K562 (cell line): Measurements from ENCODE around the gene SNPH. TPM values are rescaled to one million over a fixed set of nuclear protein-coding genes. Genes with fewer than 3 reads are reported as not detected.

Experiments
- ATAC-seq: fragments of 200-7000 bp; cut with Tn5 transposase; 3 replicates; pipeline ENCODE4 v1.9.1; 2020; ENCODE audit warnings: moderate library complexity
- BruUV-seq: library from RNA; stranded (reverse); fragments of 400-500 nt; replicated peaks from 2 replicates; lab custom pipeline; 2021; lab: Mats Ljungman, UMichigan
- CTCF ChIA-PET: fragments of 300-600 bp; formaldehyde crosslinking; extraction: SDS; loops from one replicate; lab custom pipeline; 2021; ENCODE audit warnings: low intra/inter-chr PET ratio; lab: Yijun Ruan, JAX
- POLR2A ChIA-PET: fragments of 300-600, 350-650 bp; sonication (Branson Sonifier 250); formaldehyde crosslinking; extraction: SDS; loops from one replicate; lab custom pipeline; 2021; ENCODE audit warnings: antibody characterized with exemption, inconsistent platforms; lab: Yijun Ruan, JAX
- DNase-seq, 4 experiments: peaks; one replicate each; pipeline versions ENCODE4 v3.0.0 to v3.0.0-alpha.2; 2011 to 2018; ENCODE audit warnings: low spot score in 3 of 4, mixed read lengths in 3 of 4; ENCODE audit errors: extremely low read depth in 1 of 4
- FAIRE-seq: peaks from 2 replicates; lab custom pipeline; 2011; peaks lifted over from hg19 to GRCh38; lab: Jason Lieb, UNC
- H2AFZ ChIP-seq: 2 replicates; pipeline ENCODE4 v1.6.0; 2011; ENCODE audit warnings: low read depth, low read length, control low read depth, inconsistent platforms
- H3K27ac ChIP-seq: fragments of 200-600 bp; 3 replicates; pipeline ENCODE4 v1.8.0; 2011; ENCODE audit warnings: low read depth, mild to moderate bottlenecking, control low read depth, inconsistent platforms, low read length, moderate library complexity, mixed read lengths; ENCODE audit errors: extremely low read depth
- H3K27me3 ChIP-seq, 2 experiments: fragments of 300-600 bp in 1 of 2; 2 replicates in 1 of 2; 3 replicates in 1 of 2; pipeline versions ENCODE4 v1.6.0 to v1.8.0; 2011; ENCODE audit warnings: inconsistent platforms in 2 of 2, low read length in 2 of 2, mild to moderate bottlenecking in 1 of 2, mixed read lengths in 1 of 2, moderate library complexity in 1 of 2; ENCODE audit not compliant: control insufficient read depth in 2 of 2, insufficient read depth in 2 of 2
- H3K36me3 ChIP-seq: fragments of 300-600 bp; 3 replicates; pipeline ENCODE4 v1.8.0; 2011; ENCODE audit warnings: mild to moderate bottlenecking, low read length, inconsistent platforms; ENCODE audit not compliant: control insufficient read depth, insufficient read depth
- H3K4me1 ChIP-seq, 2 experiments: fragments of 200-600 bp in 1 of 2; replicated peaks in 1 of 2; 2 replicates in 1 of 2; 3 replicates in 1 of 2; pipeline versions ENCODE4 v1.5.1 to v1.8.0; 2011; ENCODE audit warnings: inconsistent platforms in 2 of 2, low read length in 2 of 2, mild to moderate bottlenecking in 1 of 2, mixed read lengths in 1 of 2, moderate library complexity in 1 of 2; ENCODE audit not compliant: control insufficient read depth in 2 of 2, insufficient read depth in 2 of 2
- H3K4me2 ChIP-seq: 2 replicates; pipeline ENCODE4 v1.6.1; 2011; ENCODE audit warnings: low read length, control low read depth, inconsistent platforms, mixed read lengths; ENCODE audit not compliant: insufficient read depth
- H3K4me3 ChIP-seq: fragments of 200-600 bp; sonication (generic), shearing (Covaris generic); 2 replicates; pipeline ENCODE4 v1.5.1; 2016; ENCODE audit warnings: control low read depth, inconsistent platforms
- H3K79me2 ChIP-seq: fragments of 200-600 bp; 3 replicates; pipeline ENCODE4 v1.8.0; 2011; ENCODE audit warnings: low read length, inconsistent platforms; ENCODE audit not compliant: control insufficient read depth, insufficient read depth
- H3K9ac ChIP-seq, 2 experiments: 2 replicates each; pipeline versions ENCODE4 v1.6.0 to v1.6.1; 2011; ENCODE audit warnings: low read depth in 2 of 2, low read length in 2 of 2, control low read depth in 1 of 2, inconsistent platforms in 1 of 2, mild to moderate bottlenecking in 1 of 2, mixed read lengths in 1 of 2; ENCODE audit not compliant: insufficient read depth in 1 of 2
- H3K9me1 ChIP-seq: one replicate; pipeline ENCODE4 v1.6.0; 2011; ENCODE audit warnings: inconsistent platforms, mild to moderate bottlenecking, low read length, moderate library complexity; ENCODE audit not compliant: control insufficient read depth, insufficient read depth
- H3K9me3 ChIP-seq: replicated peaks from 2 replicates; pipeline ENCODE4 v1.5.1; 2011; ENCODE audit warnings: low read depth, low read length, inconsistent platforms; ENCODE audit not compliant: control insufficient read depth, insufficient read depth
- H4K20me1 ChIP-seq: replicated peaks from 2 replicates; pipeline ENCODE4 v1.6.1; 2011; ENCODE audit warnings: low read length, inconsistent platforms, mixed read lengths; ENCODE audit not compliant: control insufficient read depth, insufficient read depth
- E2F1 ChIP-seq: sonication (generic); formaldehyde crosslinking; IDR thresholded peaks from 2 replicates; pipeline ENCODE4 v1.8.1; 2023; ENCODE audit warnings: mild to moderate bottlenecking, missing genetic modification reagents, moderate library complexity
- KAT7 ChIP-seq: sonication (generic); formaldehyde crosslinking; IDR thresholded peaks from 2 replicates; pipeline ENCODE4 v1.8.0; 2022; ENCODE audit warnings: missing genetic modification reagents, mild to moderate bottlenecking, borderline replicate concordance
- KDM5B ChIP-seq: fragments of 200-600 bp; sonication (generic); IDR thresholded peaks from 2 replicates; pipeline ENCODE4 v1.6.1; 2012; ENCODE audit warnings: low read depth, mild to moderate bottlenecking, moderate library complexity, low read length, control low read depth, inconsistent platforms; ENCODE audit not compliant: insufficient replicate concordance
- RBFOX2 ChIP-seq: fragments of 200-400 bp; formaldehyde crosslinking; IDR thresholded peaks from 2 replicates; pipeline ENCODE4 v1.6.1; 2017; ENCODE audit warnings: low read depth, mild to moderate bottlenecking, low read length, moderate library complexity
- SMAD4 ChIP-seq: fragments of 250-450 bp; sonication (Bioruptor Pico); conservative IDR thresholded peaks from 2 replicates; pipeline ENCODE4 v1.8.0; 2021; ENCODE audit warnings: inconsistent platforms, mild to moderate bottlenecking, moderate library complexity
- ZMIZ1 ChIP-seq, 2 experiments: fragments of 150-350 bp in 1 of 2; IDR thresholded peaks; 2 replicates each; pipeline ENCODE4 v1.6.1; 2012 to 2016; ENCODE audit warnings: low read depth in 2 of 2, low read length in 2 of 2, mild to moderate bottlenecking in 1 of 2, moderate library complexity in 1 of 2
- ZNF449 ChIP-seq: fragments of 250-450 bp; sonication (Bioruptor Pico); IDR thresholded peaks from 2 replicates; pipeline ENCODE4 v1.8.0; 2022; ENCODE audit warnings: moderate library complexity, mild to moderate bottlenecking, inconsistent platforms
- ZNF668 ChIP-seq: fragments of 250-450 bp; sonication (Bioruptor Pico); IDR thresholded peaks from 2 replicates; pipeline ENCODE4 v1.8.0; 2022; ENCODE audit warnings: mild to moderate bottlenecking, inconsistent platforms
- ZNF695 ChIP-seq: fragments of 450-650 bp; formaldehyde crosslinking; IDR thresholded peaks from 2 replicates; pipeline ENCODE4 v1.4.0; 2020; ENCODE audit warnings: mild to moderate bottlenecking, moderate library complexity
- WGBS: fragments of 100-300 bp; shearing (Covaris generic); methylation state at CpG from one replicate; pipeline ENCODE4 v1.1.6; 2016; ENCODE audit warnings: low coverage, mixed read lengths; ENCODE audit not compliant: insufficient coverage; ENCODE audit errors: missing lambda C conversion rate; 5-methylcytosine and 5-hydroxymethylcytosine counted together
- in situ Hi-C: fragments of 300-500 bp; cut with MboI; formaldehyde crosslinking; loops from 4 replicates; pipeline ENCODE4 v1.15.0; 2018; ENCODE audit warnings: inconsistent platforms, mixed read lengths
- intact Hi-C: fragments of 100-400 bp; cut with micrococcal nuclease; formaldehyde crosslinking; loops from 2 replicates; pipeline ENCODE4 v1.14.2; 2022
- polyA plus RNA-seq, 8 experiments: library from polyadenylated mRNA; depleted of rRNA in 4 of 8; stranded (reverse) in 5 of 8; unstranded in 3 of 8; fragments of >200 nt; fragmentation: Nextera tagmentation in 2 of 8; fragmentation: Illumina TruSeq in 1 of 8; extraction: Ambion mirVana in 2 of 8; extraction: Trizol in 1 of 8; gene quantifications; 2 replicates each; pipeline versions ENCODE4 v1.2.1 to v1.2.3, GENCODE V29; 2011 to 2014; ENCODE audit warnings: inconsistent platforms in 1 of 8, missing spikeins in 1 of 8
- total RNA-seq, 7 experiments: library from RNA; depleted of rRNA in 6 of 7; stranded (reverse); fragments of >200 nt in 6 of 7; fragmentation: Illumina TruSeq in 2 of 7; extraction: Trizol in 2 of 7; gene quantifications; 2 replicates each; pipeline versions ENCODE4 v1.2.1 to v1.2.3, GENCODE V29; 2011 to 2021; ENCODE audit warnings: low replicate concordance in 1 of 7

SNPH gene
- total and polyA plus RNA-seq, 9 of the 15 experiments (the other 6 are each of a cell fraction or from before 2014, with no cell fraction given), result 0.03 to 4.2 (median 1.4) TPM

GRCh38 chr20:1326031-1326930 lies 60.2 kb downstream of the SNPH start:
- peak overlapping the region; percentile 89 for H3K27ac ChIP-seq
- WGBS, result 20% methylated on average over 9 of the region's 10 CpGs
- H2AFZ ChIP-seq, result no peak overlapping the region
- intact Hi-C loops (loop anchor here (5.0 to 10.0 kb wide), 2 partner anchors 66 to 139 kb away; partner anchors contain the start of genes FKBP1A and NSFL1C), in situ Hi-C loops (no loop called here)
- H3K9me1 ChIP-seq, result no peaks in the 10 kb centered on the region
- peak overlapping the region; percentile 55 for H3K4me3 ChIP-seq
- DNase-seq (no peak), FAIRE-seq (no peak), ATAC-seq (no peak)
- peaks cover 8% of the 10 kb centered on the region; the same call in 2 of the 3 replicates for H3K36me3 ChIP-seq
- ChIA-PET POLR2A (interaction anchor here (0.6 to 1.4 kb wide), 9 partner anchors 8 to 997 kb away, joined by 3 to 8 read pairs (median 3); no protein-coding TSS in a partner anchor), CTCF (no interaction called here)
- H3K27me3 ChIP-seq, result no peaks in the 10 kb centered on the region
- peak overlapping the region; percentile 97 to 99 for H3K9ac ChIP-seq
- peaks cover 16 to 36% of the 10 kb centered on the region in 2 experiments; a peak in 4 of 5 replicates for H3K4me1 ChIP-seq
- no peaks in the 10 kb centered on the region for H3K9me3 ChIP-seq
- H3K4me2 ChIP-seq, result peak overlapping the region; percentile 86
- peaks cover 44% of the 10 kb centered on the region for H3K79me2 ChIP-seq
- BruUV-seq, result TSS peak; percentile 60
- H4K20me1 ChIP-seq, result peaks cover 7% of the 10 kb centered on the region; the same call in 1 of the 2 replicates
- TF ChIP-seq ZNF668 (CRISPR knock-in tag) (no peak), ZNF695 (no peak), ZMIZ1 (IDR thresholded peaks at IDR 0.05; ENCODE audit: low read depth in 2 of 2, low read length in 2 of 2) (no peak), KAT7 (CRISPR knock-in tag) (0 out of 2 replicates have a peak, but pooled peaks have one; percentile 7), SMAD4 (no peak), KDM5B (peak; percentile 10), RBFOX2 (no peak), ZNF449 (CRISPR knock-in tag) (no peak), E2F1 (CRISPR knock-in tag) (no peak)
